Measurements from ENCODE around the gene RAB4A.

- TF ChIP-seq CTCF (tag by site-specific recombination; IDR thresholded peaks at IDR 0.05) (no peak), ZNF2 (tag by site-specific recombination; IDR thresholded peaks at IDR 0.05) (no peak), ZNF416 (tag by site-specific recombination; IDR thresholded peaks at IDR 0.05) (no peak), MYNN (tag by site-specific recombination; IDR thresholded peaks at IDR 0.05; ENCODE audit: borderline replicate concordance) (no peak), HIC1 (tag by site-specific recombination; IDR thresholded peaks at IDR 0.05) (no peak), ZBTB10 (tag by site-specific recombination; IDR thresholded peaks at IDR 0.05) (no peak)
Measured at GRCh38 chr1:229354226-229354625, 83.3 kb downstream of the RAB4A start.

All from HEK293 (cell line).